HG02623 (cell line): ENCODE data around the gene KY.

ENCODE experiments used
- ATAC-seq: cut with Tn5 transposase; IDR thresholded peaks from one replicate; pipeline ENCODE4 v1.9.1; 2021; ENCODE audit warnings: moderate library complexity; ENCODE audit not compliant: unreplicated experiment

Gene KY

DNA sequence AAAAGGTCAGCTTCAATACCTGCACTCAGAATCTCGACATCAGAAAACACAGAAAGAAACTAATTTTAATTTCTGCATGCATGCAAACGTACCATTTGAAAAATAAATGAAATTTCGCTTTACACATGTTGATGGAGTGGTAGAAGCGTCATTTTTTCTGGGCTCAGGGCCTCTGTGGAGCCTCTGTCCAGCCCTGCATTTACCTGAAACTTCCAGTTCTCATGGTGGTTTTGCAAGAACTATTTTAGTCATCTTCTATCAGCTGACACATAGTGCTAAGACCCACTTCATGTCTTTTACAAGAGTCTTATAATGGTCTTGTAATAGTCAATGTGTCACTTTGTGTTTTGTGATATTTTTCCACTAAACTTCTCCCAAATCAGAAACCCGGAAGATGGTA is 5.3 kb downstream of the KY start:
- ATAC-seq, result no peak

GRCh38 chr3:134644731-134645514 is 5.9 kb downstream of the KY start:
- ATAC-seq, result no peak

GRCh38 chr3:134643150-134643675 is 7.6 kb downstream of the KY start:
- no peak for ATAC-seq

DNA sequence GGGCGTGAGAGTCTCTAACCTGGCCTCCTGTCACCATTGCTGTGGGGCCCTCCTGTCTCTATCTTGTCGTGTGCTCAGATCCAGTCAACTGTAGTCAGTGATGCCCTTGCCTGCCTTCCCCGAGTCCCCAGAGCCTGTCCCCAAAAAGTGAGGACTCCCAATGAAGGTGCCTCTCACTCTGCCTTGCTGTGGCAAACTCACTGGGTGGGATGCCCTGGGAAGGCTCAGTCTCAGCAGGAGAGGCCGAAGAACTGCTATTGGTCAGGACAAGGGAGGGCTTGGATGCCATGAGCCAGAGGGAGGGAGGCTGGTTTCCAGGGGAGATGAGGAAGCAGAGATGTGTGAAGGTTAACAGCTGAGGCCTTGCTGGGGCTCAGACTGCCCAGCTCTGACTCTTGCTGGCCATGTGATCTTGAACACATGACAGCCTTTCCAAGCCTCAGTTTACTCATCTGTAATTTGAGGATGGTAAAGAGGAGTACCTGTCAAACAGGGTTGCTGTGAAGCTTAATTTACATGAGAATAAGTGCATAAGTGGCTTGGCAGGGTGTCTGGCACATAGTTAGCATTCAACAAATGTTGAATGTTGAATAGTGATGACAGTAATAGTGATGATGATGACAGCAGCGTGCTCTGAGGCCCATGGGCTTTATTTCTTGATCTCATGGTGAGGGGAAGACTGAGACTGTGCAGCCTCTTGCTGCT is 8.2 kb downstream of the KY start:
- no peak for ATAC-seq

- no peak for ATAC-seq
Measured at GRCh38 chr3:134641671-134642300, 9.0 kb downstream of the KY start.

DNA sequence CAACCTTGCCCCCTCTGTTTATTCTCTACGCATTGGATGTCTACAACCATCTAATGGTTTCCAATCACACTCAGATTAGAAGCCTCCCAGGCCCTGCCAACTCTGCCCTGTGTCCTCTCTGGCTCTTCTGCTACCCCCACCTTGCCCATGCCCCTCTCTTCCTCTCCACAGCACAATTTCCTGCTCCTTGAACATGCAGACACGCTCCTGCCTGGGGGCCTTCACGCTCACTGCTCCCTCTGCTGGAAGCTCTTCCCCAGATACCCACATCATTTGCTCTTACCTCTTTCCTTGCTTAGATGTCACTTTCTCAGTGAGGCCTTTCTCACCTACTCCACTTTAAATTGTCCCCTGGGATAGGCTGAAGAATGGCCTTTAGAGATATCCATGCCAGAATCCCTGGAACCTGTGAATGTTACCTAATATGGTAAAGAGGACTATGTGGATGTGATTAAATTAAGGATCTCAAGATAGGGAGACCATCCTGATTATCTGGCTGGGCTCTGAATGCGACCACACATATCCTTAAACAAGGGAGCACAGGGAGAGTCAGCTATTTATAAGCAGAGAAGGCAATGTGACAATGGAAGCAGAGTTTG is 9.9 kb downstream of the KY start:
- no peak for ATAC-seq

GRCh38 chr3:134640378-134640777 is 10.4 kb downstream of the KY start:
- no peak for ATAC-seq

DNA sequence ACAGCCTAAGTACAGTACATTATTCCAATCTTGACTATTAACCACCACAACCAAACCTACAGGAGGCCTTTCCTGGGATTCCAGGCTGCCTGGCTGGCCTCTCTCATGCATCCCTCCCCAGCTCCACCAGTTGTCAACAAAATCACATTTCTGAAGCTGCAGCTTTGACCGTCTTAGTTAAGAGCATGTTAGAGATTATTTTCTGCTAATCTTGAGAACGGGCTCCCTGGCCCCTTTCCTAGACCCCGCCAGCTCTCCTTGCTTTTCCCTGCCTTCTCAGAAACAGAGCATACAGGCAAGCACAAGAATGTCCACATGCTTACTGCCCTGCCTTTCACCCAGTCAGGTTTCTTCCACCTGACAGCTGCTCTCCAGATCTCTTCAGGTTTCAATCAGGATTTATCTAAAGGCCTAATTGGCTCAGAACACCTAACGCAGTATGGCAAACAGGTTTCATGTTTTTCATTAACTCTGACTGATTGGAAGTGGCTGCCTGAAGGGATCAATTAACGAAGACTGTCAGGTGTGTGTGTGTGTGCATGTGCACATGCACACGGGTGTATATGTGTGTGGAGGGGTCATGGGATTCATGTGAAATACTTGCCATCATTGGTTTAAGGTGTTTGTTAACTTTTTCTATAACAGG is 12.3 kb downstream of the KY start:
- no peak for ATAC-seq

GRCh38 chr3:134636406-134636805 is 14.4 kb downstream of the KY start:
- no peak for ATAC-seq

DNA sequence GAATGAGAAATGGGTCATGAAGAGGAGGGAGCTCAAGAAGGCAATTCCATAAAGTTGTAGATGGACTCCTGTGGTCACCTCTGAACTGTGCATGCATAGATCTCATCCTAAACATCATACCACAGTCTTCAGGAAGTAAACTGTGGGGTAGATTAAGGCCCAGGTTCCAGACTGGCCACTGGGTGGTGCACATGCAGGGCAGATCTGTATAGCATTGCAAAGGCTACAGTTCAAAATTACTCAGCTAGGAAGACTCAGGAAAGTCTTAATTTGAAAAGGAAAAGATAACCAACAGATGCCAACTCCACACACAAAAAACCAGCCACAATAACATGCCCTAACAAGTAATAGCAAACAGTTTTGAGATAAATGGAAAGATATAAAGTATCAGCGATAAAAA is 20.3 kb downstream of the KY start:
- no peak for ATAC-seq

- no peak for ATAC-seq
Measured at GRCh38 chr3:134628884-134629283, 21.9 kb downstream of the KY start.

DNA sequence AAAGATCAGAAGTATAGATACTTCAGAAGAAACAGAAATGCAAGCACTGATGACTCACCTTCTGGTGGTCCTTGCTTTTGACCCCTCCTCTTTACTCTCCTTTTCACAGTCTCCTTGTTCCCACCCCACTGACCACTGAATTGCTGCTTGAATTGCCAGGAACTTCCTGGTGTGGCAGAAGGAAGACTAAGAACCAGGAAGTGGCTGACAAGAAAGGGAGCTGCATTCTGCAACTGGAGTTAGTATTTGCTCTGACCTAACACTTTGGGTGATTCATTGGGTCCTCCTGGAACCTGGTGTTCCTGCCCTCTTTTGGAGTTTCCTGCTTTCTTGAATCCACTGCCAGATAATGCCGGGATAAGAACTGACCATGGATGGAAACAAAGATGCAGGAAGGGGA is 23.0 kb downstream of the KY start:
- ATAC-seq, result no peak

DNA sequence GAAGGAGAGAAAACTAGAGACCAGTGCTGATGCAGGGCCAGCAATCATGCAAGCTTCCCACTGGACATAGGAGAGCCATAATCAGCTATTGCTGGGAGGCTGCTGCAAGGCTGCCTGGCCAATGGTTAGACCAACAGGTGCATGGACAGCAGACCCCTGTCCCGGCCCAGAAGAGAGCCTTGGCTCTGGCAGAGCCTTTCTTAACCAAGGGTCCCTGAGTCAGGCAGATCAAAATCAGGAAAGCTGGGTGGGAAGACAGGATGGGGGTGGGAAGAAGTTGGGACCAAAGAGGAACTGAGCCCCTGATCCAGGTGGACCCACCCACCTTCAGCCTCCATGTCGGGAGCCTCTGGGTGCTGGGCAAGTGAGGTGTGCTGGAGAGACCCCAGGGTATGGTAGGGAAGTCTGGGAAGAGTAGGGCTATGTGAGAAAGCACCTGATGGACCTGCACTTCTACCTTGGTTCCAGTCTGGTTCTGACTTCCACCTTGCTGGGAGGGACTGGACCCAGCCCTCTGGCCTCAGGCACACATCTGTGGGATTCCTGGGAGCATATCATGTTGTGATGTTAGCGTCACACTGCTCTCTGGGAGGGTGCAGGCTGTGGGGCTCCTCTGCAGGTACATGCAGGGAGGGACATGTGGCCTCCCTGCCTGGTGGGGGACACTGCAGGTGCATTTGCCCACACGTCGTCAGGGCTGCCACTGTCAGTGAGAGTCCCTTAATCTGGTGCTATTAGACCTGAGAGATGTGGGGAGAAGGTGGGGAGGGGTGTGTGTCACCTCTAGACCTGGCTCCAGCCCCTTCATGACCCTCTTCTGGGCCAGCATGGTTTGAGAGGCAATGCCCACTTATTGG is 24.7 kb downstream of the KY start:
- no peak for ATAC-seq

DNA sequence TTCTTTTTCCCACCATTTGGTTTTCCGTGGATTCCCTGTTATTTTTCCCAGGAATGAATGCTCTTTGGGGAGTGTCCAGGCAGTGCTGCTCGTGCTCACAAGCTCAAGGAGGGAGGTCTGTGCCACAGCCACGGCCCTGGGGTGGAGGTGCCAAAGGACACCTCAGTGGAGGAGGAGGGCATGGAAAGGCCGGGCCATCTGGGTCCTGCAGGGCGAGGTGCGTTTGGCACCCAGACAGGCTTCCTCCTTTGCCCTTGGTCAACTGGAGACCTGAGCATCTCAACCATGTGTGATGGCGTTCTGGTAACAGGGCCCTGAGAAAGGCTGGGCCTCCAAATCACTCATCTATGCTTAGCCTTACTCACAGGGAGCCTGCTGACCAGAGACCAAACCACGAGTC is 25.4 kb downstream of the KY start:
- ATAC-seq, result no peak

DNA sequence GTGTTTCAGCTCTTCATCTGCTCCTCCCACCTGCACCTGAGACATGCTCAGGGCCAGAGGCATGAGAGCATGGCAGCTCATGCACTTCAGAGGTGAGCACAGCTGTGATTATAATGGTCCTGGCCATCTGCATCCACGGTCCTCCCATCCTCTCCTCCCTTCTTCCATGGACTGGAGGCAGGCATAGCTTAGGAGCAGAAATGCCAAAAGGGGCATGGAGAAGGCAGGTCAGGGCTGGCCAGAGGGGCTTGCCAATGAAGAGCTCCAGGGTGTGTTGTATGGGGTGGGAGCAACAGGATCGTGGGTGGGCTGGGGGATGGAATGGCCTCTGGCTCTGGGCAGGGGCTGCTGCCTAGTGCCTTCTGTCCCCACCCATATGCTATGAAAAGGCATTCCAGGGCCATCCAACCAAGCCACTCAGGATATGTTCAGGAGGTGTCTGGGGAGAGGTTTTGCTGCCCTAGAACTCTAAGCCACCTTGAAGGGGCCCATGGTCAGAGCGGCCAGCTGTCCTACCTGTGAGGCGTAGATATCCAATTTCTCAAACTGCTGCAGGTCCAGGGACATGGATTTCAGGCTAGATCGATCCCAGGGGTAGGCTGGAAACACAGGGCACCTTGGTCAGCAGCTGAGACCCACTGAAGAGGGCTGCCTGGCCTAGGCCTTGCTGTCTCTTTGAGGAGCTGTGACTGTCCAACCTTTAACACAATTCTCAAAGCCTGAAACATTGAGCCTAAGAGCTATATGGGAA is 26.1 kb downstream of the KY start:
- ATAC-seq, result no peak

DNA sequence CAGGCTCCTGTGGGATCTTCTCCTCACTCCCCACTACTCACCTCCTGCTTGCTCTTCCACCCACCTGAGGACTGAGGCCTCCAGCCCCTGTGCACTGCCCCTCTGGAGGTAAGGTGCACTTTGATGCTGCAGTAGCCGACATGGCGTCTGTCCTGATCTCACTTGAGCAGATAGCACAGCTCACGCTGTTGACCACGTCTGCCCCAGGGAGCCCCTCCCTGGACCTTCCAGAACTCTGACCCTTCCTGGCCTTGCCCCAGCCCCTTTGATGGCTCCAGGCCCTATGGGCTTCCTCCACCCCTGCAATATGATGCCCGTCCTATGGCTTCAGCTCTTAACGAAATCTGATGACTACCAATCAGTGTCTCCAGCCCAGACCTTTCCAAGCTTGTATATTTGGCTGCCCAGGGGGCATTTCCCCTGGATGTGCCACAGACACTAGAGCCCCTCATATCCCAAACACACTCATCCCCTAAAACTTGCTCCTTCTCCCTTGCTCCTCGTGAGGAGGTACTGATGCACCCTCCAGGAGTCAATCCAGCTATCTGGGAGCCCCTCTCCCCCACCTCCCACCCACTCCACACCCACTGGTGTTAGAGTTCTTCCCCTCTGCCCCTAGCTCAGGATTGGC is 27.1 kb downstream of the KY start:
- ATAC-seq, result no peak

GRCh38 chr3:134622806-134623365 is 27.9 kb downstream of the KY start:
- ATAC-seq, result no peak

GRCh38 chr3:134621854-134622253 is 29.0 kb downstream of the KY start:
- ATAC-seq, result no peak
